T-helper 2 cell treated with Interferon-gamma antibody and Interleukin-4, amounts not matched to agents 5 μg/mL and 100 μg/mL, for 36 hours (primary cell): Measurements from ENCODE around the gene RGS9.
A peak's percentile ranks its signal among the peaks of the same experiment; 100 is the strongest.

Experiments used
- DNase-seq: peaks from one replicate; pipeline ENCODE4 v3.0.0; 2021; ENCODE audit warnings: low spot score
- H3K27ac Mint-ChIP-seq: one replicate; pipeline ENCODE4 v1.8.0; 2021; ENCODE audit warnings: mild to moderate bottlenecking, mixed read lengths
- H3K27me3 Mint-ChIP-seq: one replicate; pipeline ENCODE4 v1.8.0; 2021; ENCODE audit warnings: low read depth, mixed read lengths
- H3K36me3 Mint-ChIP-seq: one replicate; pipeline ENCODE4 v1.8.0; 2021; ENCODE audit warnings: low read depth, mixed read lengths
- H3K4me1 Mint-ChIP-seq: one replicate; pipeline ENCODE4 v1.8.0; 2021; ENCODE audit warnings: low read depth, mixed read lengths
- H3K4me3 Mint-ChIP-seq: one replicate; pipeline ENCODE4 v1.8.0; 2022; ENCODE audit warnings: mild to moderate bottlenecking, moderate library complexity, mixed read lengths
- H3K9me3 Mint-ChIP-seq: one replicate; pipeline ENCODE4 v1.8.0; 2021; ENCODE audit warnings: mixed read lengths

Gene RGS9

GRCh38 chr17:65155622-65156021 lies 18.5 kb downstream of the RGS9 start:
- DNase-seq = no peak
- H3K27me3 Mint-ChIP-seq = no peaks in the 10 kb centered on the region
- peaks cover 33% of the 10 kb centered on the region for H3K36me3 Mint-ChIP-seq
- no peak overlapping the region for H3K4me3 Mint-ChIP-seq
- peaks cover 18% of the 10 kb centered on the region for H3K4me1 Mint-ChIP-seq
- H3K9me3 Mint-ChIP-seq = no peaks in the 10 kb centered on the region
- no peak overlapping the region for H3K27ac Mint-ChIP-seq

- H3K4me1 Mint-ChIP-seq = peaks cover 18% of the 10 kb centered on the region
- H3K4me3 Mint-ChIP-seq = no peak overlapping the region
- H3K27ac Mint-ChIP-seq = peak overlapping the region; percentile 46
- H3K9me3 Mint-ChIP-seq = no peaks in the 10 kb centered on the region
- no peak for DNase-seq
- peaks cover 37% of the 10 kb centered on the region for H3K36me3 Mint-ChIP-seq
- no peaks in the 10 kb centered on the region for H3K27me3 Mint-ChIP-seq
These were observed 19.1 kb downstream of the RGS9 start for GRCh38 chr17:65156185-65156834.

- H3K4me1 Mint-ChIP-seq = peaks cover 16% of the 10 kb centered on the region
- H3K27me3 Mint-ChIP-seq = no peaks in the 10 kb centered on the region
- H3K9me3 Mint-ChIP-seq = no peaks in the 10 kb centered on the region
- peaks cover 34% of the 10 kb centered on the region for H3K36me3 Mint-ChIP-seq
- H3K27ac Mint-ChIP-seq = peak overlapping the region; percentile 46
- no peak overlapping the region for H3K4me3 Mint-ChIP-seq
- no peak for DNase-seq
These were observed 19.8 kb downstream of the RGS9 start for GRCh38 chr17:65156835-65157565.

GRCh38 chr17:65158041-65158440 lies 20.9 kb downstream of the RGS9 start:
- Mint-ChIP-seq H3K4me3 (no peak overlapping the region), H3K27me3 (no peaks in the 10 kb centered on the region), H3K9me3 (no peaks in the 10 kb centered on the region), H3K4me1 (peaks cover 16% of the 10 kb centered on the region), H3K36me3 (peaks cover 35% of the 10 kb centered on the region), H3K27ac (no peak overlapping the region)
- no peak for DNase-seq

DNA sequence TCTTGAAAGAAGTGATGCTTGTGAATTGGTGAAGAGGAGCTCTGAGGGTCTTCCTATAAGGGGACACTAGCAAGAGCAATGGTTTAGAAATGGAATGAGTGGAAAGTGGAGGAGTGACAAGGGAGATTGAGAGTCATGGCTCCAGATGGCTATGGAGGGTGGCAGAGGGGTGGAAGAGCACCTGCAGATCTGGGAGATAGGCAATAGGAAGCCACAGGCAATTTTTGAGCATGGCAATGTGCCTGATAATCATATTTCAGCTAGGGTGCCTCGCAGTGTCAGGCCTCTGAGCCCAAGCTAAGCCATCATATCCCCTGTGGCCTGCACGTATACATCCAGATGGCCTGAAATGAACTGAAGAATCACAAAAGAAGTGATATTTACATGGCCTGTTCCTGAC lies 21.5 kb downstream of the RGS9 start:
- H3K9me3 Mint-ChIP-seq = no peaks in the 10 kb centered on the region
- H3K36me3 Mint-ChIP-seq = peaks cover 35% of the 10 kb centered on the region
- no peaks in the 10 kb centered on the region for H3K27me3 Mint-ChIP-seq
- H3K27ac Mint-ChIP-seq = no peak overlapping the region
- DNase-seq = no peak
- no peak overlapping the region for H3K4me3 Mint-ChIP-seq
- peaks cover 20% of the 10 kb centered on the region for H3K4me1 Mint-ChIP-seq

DNA sequence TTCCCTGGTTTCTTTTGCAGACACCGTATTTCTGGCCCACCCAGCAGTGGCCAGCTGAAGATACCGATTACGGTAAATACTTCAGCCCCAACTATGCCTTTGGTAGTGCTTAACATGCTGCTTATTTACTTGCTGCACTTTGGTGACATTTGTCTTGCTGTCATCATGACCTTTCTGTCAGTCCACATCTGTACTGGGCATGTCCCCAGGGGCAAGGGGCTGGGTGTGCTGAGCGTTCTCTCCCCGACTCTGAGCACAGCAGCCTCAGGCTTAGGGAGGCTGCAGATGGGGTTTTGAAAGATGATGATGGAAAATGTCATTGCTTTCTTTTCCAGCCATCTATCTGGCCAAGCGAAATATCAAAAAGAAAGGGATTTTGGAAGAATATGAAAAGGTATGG lies 23.3 kb downstream of the RGS9 start:
- Mint-ChIP-seq H3K4me3 (no peak overlapping the region), H3K36me3 (peaks cover 36% of the 10 kb centered on the region), H3K9me3 (no peaks in the 10 kb centered on the region), H3K4me1 (peaks cover 22% of the 10 kb centered on the region), H3K27me3 (no peaks in the 10 kb centered on the region), H3K27ac (no peak overlapping the region)
- no peak for DNase-seq

DNA sequence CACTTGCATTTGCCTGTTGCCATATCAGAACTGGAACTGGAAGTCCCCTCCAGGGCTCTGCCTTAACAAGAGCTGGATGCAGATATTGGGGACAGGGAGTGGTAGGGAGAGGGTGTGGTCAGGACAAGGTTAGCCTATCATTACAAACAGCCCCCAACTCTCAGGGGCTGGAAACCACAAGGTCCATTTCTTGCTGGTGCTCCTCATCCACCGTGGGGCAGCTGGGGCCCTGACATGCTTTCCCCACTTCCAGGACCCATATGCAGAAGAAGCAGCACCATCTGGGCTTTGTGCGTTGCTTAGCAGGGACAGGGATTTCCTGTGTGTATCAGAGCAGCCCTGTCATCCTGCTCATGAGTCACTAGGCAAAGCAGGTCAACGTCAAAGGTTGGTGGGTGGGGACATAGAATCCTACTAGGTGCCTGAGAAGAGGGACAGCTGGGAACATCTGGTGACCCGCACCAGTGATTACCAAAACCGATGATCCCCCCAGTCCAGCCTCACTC lies 26.9 kb downstream of the RGS9 start:
- Mint-ChIP-seq H3K4me3 (no peak overlapping the region), H3K27ac (peak overlapping the region; percentile 61), H3K4me1 (peaks cover 18% of the 10 kb centered on the region), H3K9me3 (no peaks in the 10 kb centered on the region), H3K36me3 (peaks cover 46% of the 10 kb centered on the region), H3K27me3 (no peaks in the 10 kb centered on the region)
- peak; percentile 74 for DNase-seq

- DNase-seq = no peak
- H3K4me3 Mint-ChIP-seq = no peak overlapping the region
- H3K9me3 Mint-ChIP-seq = no peaks in the 10 kb centered on the region
- H3K27me3 Mint-ChIP-seq = no peaks in the 10 kb centered on the region
- no peak overlapping the region for H3K27ac Mint-ChIP-seq
- H3K4me1 Mint-ChIP-seq = peaks cover 24% of the 10 kb centered on the region
- peaks cover 60% of the 10 kb centered on the region for H3K36me3 Mint-ChIP-seq
These were observed 29.6 kb downstream of the RGS9 start for GRCh38 chr17:65166787-65167186.

DNA sequence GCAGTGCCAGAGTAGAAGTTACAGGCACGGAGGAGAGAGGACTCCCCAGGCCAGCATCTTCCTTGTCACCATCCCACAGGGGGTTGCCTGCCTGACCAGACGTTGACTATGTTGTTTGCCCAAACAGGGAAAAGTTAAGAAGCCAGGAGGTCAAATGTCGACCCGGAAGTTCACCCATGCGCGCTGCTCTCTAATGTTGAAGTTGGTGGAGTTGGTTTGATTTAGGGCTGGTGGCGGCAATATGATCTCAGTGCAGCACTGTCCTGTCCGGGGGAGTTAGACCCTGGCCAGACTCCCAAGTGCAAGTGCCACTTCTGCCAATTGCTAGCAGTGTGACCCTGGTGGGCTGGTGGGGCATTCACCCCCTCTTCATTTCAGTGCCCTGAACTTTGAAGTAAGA lies 30.4 kb downstream of the RGS9 start:
- Mint-ChIP-seq H3K9me3 (no peaks in the 10 kb centered on the region), H3K27me3 (no peaks in the 10 kb centered on the region), H3K27ac (peak overlapping the region; percentile 29), H3K4me1 (peaks cover 29% of the 10 kb centered on the region), H3K36me3 (peaks cover 63% of the 10 kb centered on the region), H3K4me3 (no peak overlapping the region)
- no peak for DNase-seq

DNA sequence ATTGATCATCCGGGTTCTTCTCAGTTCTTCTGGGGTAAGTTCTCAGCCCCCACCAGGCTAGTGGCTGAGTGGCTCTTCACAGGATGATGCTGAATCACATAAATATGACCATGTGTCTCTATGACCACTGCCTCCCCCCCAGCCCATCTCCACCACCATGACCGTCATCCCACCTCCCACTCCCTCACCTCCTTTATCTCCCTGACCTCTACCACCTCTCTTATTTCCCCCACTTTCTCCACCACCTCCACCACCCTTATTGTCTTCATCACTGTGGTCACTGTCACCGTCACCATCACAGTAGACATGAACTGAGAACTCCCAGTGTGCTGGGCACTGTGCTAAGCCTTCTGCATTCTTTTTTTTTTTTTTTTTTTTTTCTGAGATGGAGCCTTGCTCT lies 32.5 kb downstream of the RGS9 start:
- Mint-ChIP-seq H3K4me1 (peaks cover 15% of the 10 kb centered on the region), H3K27ac (peak overlapping the region; percentile 4), H3K9me3 (no peaks in the 10 kb centered on the region), H3K27me3 (no peaks in the 10 kb centered on the region), H3K36me3 (peaks cover 65% of the 10 kb centered on the region), H3K4me3 (no peak overlapping the region)
- DNase-seq = no peak

GRCh38 chr17:65170839-65171238 lies 33.7 kb downstream of the RGS9 start:
- H3K36me3 Mint-ChIP-seq = peaks cover 54% of the 10 kb centered on the region
- no peaks in the 10 kb centered on the region for H3K9me3 Mint-ChIP-seq
- peaks cover 12% of the 10 kb centered on the region for H3K4me1 Mint-ChIP-seq
- H3K4me3 Mint-ChIP-seq = no peak overlapping the region
- H3K27me3 Mint-ChIP-seq = no peaks in the 10 kb centered on the region
- DNase-seq = no peak
- no peak overlapping the region for H3K27ac Mint-ChIP-seq

DNA sequence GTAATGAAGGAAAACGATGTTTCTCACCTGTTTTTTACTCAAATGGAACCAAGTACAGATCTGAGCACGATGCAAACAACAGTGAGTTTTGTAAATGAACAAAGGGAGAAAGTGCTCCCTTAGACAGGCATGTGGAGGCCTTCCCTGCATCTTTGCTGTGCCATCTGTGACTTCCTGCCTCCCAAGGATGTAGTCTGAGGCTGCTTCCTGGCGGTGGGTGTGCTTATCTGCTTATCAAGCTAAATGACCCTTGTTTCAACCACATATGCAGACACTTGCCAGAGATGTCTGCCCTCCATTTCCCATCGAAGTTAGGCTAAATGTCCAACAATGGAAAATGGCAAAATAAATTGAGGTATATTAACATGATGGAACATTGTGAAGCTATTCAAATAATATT lies 34.6 kb downstream of the RGS9 start:
- H3K27me3 Mint-ChIP-seq = no peaks in the 10 kb centered on the region
- peak overlapping the region; percentile 20 for H3K4me3 Mint-ChIP-seq
- peaks cover 5% of the 10 kb centered on the region for H3K9me3 Mint-ChIP-seq
- DNase-seq = no peak
- peak overlapping the region; percentile 45 for H3K27ac Mint-ChIP-seq
- H3K36me3 Mint-ChIP-seq = peaks cover 52% of the 10 kb centered on the region
- H3K4me1 Mint-ChIP-seq = peaks cover 19% of the 10 kb centered on the region

- no peak overlapping the region for H3K4me3 Mint-ChIP-seq
- no peak for DNase-seq
- no peaks in the 10 kb centered on the region for H3K27me3 Mint-ChIP-seq
- H3K9me3 Mint-ChIP-seq = peaks cover 13% of the 10 kb centered on the region
- peaks cover 56% of the 10 kb centered on the region for H3K36me3 Mint-ChIP-seq
- H3K27ac Mint-ChIP-seq = peak overlapping the region; percentile 71
- peaks cover 27% of the 10 kb centered on the region for H3K4me1 Mint-ChIP-seq
These were observed 35.4 kb downstream of the RGS9 start for GRCh38 chr17:65172496-65173136.

DNA sequence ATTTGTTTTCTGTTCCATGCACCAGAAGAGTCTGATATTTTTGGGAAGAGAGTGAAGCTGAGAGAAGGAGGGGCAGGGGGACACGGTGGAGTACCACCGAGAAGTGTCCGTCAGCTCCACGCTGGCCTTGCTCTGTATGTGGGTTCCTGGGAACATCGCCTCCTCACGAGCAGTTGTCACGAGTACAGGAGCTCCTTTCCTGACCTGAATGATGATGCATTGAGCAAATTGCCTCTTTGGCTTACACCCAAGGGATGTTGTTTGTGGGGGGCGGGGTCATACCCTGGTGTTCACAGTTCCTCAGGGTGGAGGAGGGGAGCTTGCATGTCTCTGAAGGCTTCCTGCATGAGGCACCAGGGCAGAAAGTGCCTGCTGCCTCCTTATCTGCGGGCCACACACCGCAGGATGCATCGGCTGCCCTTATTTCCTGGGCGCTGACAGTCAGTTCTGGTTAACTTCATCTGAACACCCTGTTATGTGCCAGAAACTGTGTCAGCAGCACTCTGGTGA lies 36.2 kb downstream of the RGS9 start:
- H3K4me3 Mint-ChIP-seq = no peak overlapping the region
- H3K36me3 Mint-ChIP-seq = peaks cover 53% of the 10 kb centered on the region
- H3K9me3 Mint-ChIP-seq = peaks cover 13% of the 10 kb centered on the region
- no peaks in the 10 kb centered on the region for H3K27me3 Mint-ChIP-seq
- no peak overlapping the region for H3K27ac Mint-ChIP-seq
- peak; percentile 84 for DNase-seq
- peaks cover 32% of the 10 kb centered on the region for H3K4me1 Mint-ChIP-seq
